GM23248 (cell line): ENCODE data around the gene RUFY1.

ENCODE experiments used
- EZH2 ChIP-seq: fragments of 200-600 bp; sonication (generic); IDR thresholded peaks from 2 replicates; pipeline ENCODE4 v1.6.1; 2018; ENCODE audit warnings: antibody characterized with exemption, mild to moderate bottlenecking; ENCODE audit not compliant: insufficient read depth, poor library complexity, severe bottlenecking
- EZH2phosphoT487 ChIP-seq: fragments of 200-600 bp; sonication (generic); IDR thresholded peaks from 2 replicates; pipeline ENCODE4 v1.6.1; 2018; ENCODE audit warnings: antibody characterized with exemption, moderate library complexity, mild to moderate bottlenecking, low read depth; ENCODE audit not compliant: insufficient read depth

DNA sequence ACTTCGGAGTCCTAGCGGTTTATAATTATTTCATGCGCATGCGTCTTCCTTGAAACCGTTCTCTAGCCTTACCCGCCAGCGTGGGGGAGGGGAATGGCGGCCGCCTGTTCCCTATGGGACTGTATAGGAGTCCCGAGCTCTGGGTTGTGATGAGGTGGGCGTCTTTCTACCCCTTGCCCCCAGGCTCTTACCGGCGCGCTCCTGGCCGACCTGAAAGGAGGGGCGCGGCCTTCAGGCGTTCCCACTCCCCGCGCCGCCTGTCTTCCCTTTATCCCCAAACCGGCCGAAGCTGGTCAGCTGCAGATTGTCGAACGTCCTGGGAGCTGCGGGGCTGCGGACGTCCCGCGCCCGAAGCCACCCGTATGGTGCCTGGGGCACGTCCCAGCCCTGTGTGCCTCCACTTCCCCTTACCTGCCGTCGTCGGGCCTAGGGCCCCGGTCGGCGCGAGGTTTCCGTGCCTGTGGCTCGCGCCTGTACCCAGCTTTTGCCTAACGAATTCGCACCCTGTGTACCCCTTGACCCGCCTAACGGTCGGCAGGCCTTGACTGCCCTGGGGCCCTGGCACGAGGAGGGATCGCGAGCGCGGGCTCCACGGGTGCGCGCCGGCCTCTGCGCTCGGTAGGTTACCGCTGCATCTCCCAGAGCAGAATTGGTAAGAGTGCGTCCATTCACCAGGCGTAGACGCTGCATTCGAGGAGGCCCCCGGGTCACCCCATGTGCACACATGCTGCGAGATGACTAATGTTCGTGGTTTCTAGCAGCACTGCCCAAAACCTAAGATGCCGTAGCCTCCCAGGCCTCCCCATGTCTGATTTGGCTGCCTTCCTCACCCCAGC is 73.8 kb downstream of the RUFY1 start:
- TF ChIP-seq EZH2 (no peak), EZH2phosphoT487 (no peak)
